Measurements from ENCODE around the gene CD2.

DNA sequence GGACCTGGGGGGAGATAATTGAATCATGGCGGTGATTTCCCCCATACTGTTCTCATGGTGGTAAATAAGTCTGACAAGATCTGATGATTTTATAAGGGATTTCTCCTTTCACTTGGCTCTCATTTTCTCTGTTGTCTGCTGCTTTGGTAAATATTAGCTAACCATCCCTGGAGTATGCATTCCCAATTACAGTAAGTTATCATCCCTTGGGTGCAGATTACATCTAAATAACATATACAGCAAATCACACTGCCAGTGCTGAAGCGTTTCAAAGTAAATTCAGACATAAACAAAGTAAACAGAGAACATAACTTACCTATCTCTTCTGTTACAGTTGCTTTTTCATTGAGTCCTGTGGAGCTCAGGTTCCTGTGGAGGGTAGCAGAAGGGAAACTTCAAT, 48.1 kb upstream of the CD2 start:
- TF ChIP-seq, protein P1, sequence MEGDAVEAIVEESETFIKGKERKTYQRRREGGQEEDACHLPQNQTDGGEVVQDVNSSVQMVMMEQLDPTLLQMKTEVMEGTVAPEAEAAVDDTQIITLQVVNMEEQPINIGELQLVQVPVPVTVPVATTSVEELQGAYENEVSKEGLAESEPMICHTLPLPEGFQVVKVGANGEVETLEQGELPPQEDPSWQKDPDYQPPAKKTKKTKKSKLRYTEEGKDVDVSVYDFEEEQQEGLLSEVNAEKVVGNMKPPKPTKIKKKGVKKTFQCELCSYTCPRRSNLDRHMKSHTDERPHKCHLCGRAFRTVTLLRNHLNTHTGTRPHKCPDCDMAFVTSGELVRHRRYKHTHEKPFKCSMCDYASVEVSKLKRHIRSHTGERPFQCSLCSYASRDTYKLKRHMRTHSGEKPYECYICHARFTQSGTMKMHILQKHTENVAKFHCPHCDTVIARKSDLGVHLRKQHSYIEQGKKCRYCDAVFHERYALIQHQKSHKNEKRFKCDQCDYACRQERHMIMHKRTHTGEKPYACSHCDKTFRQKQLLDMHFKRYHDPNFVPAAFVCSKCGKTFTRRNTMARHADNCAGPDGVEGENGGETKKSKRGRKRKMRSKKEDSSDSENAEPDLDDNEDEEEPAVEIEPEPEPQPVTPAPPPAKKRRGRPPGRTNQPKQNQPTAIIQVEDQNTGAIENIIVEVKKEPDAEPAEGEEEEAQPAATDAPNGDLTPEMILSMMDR (IDR thresholded peaks at IDR 0.05) = no peak
- TF ChIP-seq POLR2AphosphoS5 (IDR thresholded peaks at IDR 0.05; ENCODE audit: low read depth, low read length) = no peak
- TF ChIP-seq SIN3A (IDR thresholded peaks at IDR 0.05; ENCODE audit: borderline replicate concordance, insufficient read depth, low read depth, low read length) = no peak

Measured in Panc1 (cell line).